GM23338 (cell line): ENCODE data around the gene PTPN18. TPM values are rescaled to one million over a fixed set of nuclear protein-coding genes. Genes with fewer than 3 reads are reported as not detected.

Source experiments
- ATAC-seq: fragments of 200-7000 bp; cut with Tn5 transposase; 3 replicates; pipeline ENCODE4 v1.9.1; 2020
- DNase-seq: peaks from one replicate; pipeline ENCODE4 v3.0.0-alpha.2; 2015; ENCODE audit warnings: low spot score
- H2AFZ ChIP-seq: fragments of 200-600 bp; sonication (generic); 2 replicates; pipeline ENCODE4 v1.8.0; 2016; ENCODE audit warnings: antibody characterized with exemption, mild to moderate bottlenecking, moderate library complexity
- H3F3A ChIP-seq: fragments of 200-600 bp; sonication (generic); replicated peaks from 2 replicates; pipeline ENCODE4 v1.8.0; 2017; ENCODE audit warnings: antibody characterized with exemption, mixed run types, low read depth
- H3K27ac ChIP-seq: fragments of 200-600 bp; sonication (generic); 2 replicates; pipeline ENCODE4 v1.6.1; 2016; ENCODE audit warnings: low read depth
- H3K27me3 ChIP-seq: fragments of 200-600 bp; sonication (generic); 2 replicates; pipeline ENCODE4 v1.8.0; 2016; ENCODE audit warnings: mild to moderate bottlenecking, mixed run types, moderate library complexity; ENCODE audit not compliant: insufficient read depth
- H3K36me3 ChIP-seq: fragments of 200-600 bp; sonication (generic); 2 replicates; pipeline ENCODE4 v1.8.0; 2016; ENCODE audit warnings: mild to moderate bottlenecking; ENCODE audit not compliant: insufficient read depth
- H3K4me1 ChIP-seq: fragments of 200-600 bp; sonication (generic); 2 replicates; pipeline ENCODE4 v1.8.0; 2016; ENCODE audit warnings: mild to moderate bottlenecking, moderate library complexity; ENCODE audit not compliant: insufficient read depth
- H3K4me2 ChIP-seq: fragments of 200-600 bp; sonication (generic); 2 replicates; pipeline ENCODE4 v1.7.1; 2017; ENCODE audit warnings: mixed run types
- H3K4me3 ChIP-seq: fragments of 200-600 bp; sonication (generic); 2 replicates; pipeline ENCODE4 v1.6.1; 2016; ENCODE audit warnings: mixed run types
- H3K79me2 ChIP-seq: fragments of 200-600 bp; sonication (generic); replicated peaks from 2 replicates; pipeline ENCODE4 v1.8.0; 2017; ENCODE audit warnings: mild to moderate bottlenecking; ENCODE audit not compliant: insufficient read depth
- H3K9me2 ChIP-seq: fragments of 200-600 bp; sonication (generic); 2 replicates; pipeline ENCODE4 v1.8.0; 2017; ENCODE audit not compliant: insufficient read depth
- H4K20me1 ChIP-seq: fragments of 200-600 bp; sonication (generic); replicated peaks from 2 replicates; pipeline ENCODE4 v1.8.0; 2017; ENCODE audit warnings: mild to moderate bottlenecking; ENCODE audit not compliant: insufficient read depth
- H3K27ac Mint-ChIP-seq: 2 replicates; pipeline ENCODE4 v1.8.0; 2020; ENCODE audit warnings: inconsistent platforms, mild to moderate bottlenecking, moderate library complexity, mixed read lengths
- H3K27me3 Mint-ChIP-seq: 3 replicates; pipeline ENCODE4 v1.8.0; 2022; ENCODE audit warnings: low read depth, mild to moderate bottlenecking, moderate library complexity, mixed read lengths, inconsistent platforms; ENCODE audit not compliant: insufficient read depth, poor library complexity
- H3K36me3 Mint-ChIP-seq: 3 replicates; pipeline ENCODE4 v1.8.0; 2021; ENCODE audit warnings: low read depth, mild to moderate bottlenecking, inconsistent platforms, moderate library complexity, mixed read lengths
- H3K4me1 Mint-ChIP-seq: 3 replicates; pipeline ENCODE4 v1.8.0; 2020; ENCODE audit warnings: mild to moderate bottlenecking, inconsistent platforms, mixed read lengths
- H3K4me3 Mint-ChIP-seq: 3 replicates; pipeline ENCODE4 v1.8.0; 2021; ENCODE audit warnings: moderate library complexity, mild to moderate bottlenecking, inconsistent platforms, mixed read lengths
- H3K9me3 Mint-ChIP-seq: 3 replicates; pipeline ENCODE4 v1.8.0; 2020; ENCODE audit warnings: moderate library complexity, mild to moderate bottlenecking, inconsistent platforms, mixed read lengths
- CREB1 ChIP-seq: fragments of 250-450 bp; sonication (Bioruptor Pico); IDR thresholded peaks from 2 replicates; pipeline ENCODE4 v1.5.0; 2020; ENCODE audit warnings: low read depth, mild to moderate bottlenecking, moderate library complexity
- ETS1 ChIP-seq: IDR thresholded peaks from 2 replicates; pipeline ENCODE4 v1.6.1; 2016; ENCODE audit warnings: antibody characterized with exemption
- EZH2 ChIP-seq: fragments of 200-600 bp; sonication (generic); IDR thresholded peaks from one replicate; pipeline ENCODE4 v1.8.0; 2017; ENCODE audit warnings: antibody characterized with exemption, mild to moderate bottlenecking, low read depth; ENCODE audit not compliant: unreplicated experiment
- EZH2phosphoT487 ChIP-seq: fragments of 200-600 bp; sonication (generic); IDR thresholded peaks from one replicate; pipeline ENCODE4 v1.8.1; 2018; ENCODE audit warnings: antibody characterized with exemption; ENCODE audit not compliant: unreplicated experiment
- JUNB ChIP-seq: IDR thresholded peaks from one replicate; pipeline ENCODE4 v1.6.1; 2016; ENCODE audit warnings: antibody characterized with exemption; ENCODE audit not compliant: unreplicated experiment
- NANOG ChIP-seq: IDR thresholded peaks from 2 replicates; pipeline ENCODE4 v1.6.1; 2016; ENCODE audit warnings: antibody characterized with exemption, borderline replicate concordance
- POLR2AphosphoS5 ChIP-seq: IDR thresholded peaks from 2 replicates; pipeline ENCODE4 v1.6.1; 2016; ENCODE audit warnings: antibody characterized with exemption, low read depth
- STAT1 ChIP-seq: IDR thresholded peaks from one replicate; pipeline ENCODE4 v1.6.1; 2016; ENCODE audit warnings: antibody characterized with exemption; ENCODE audit not compliant: unreplicated experiment
- ZNF114 ChIP-seq: fragments of 250-450 bp; sonication (Bioruptor Pico); IDR thresholded peaks from 2 replicates; pipeline ENCODE4 v1.5.0; 2020; ENCODE audit warnings: mild to moderate bottlenecking, moderate library complexity
- ZNF462 ChIP-seq: fragments of 250-450 bp; sonication (Bioruptor Pico); IDR thresholded peaks from 2 replicates; pipeline ENCODE4 v1.5.0; 2020; ENCODE audit warnings: mild to moderate bottlenecking, moderate library complexity
- polyA plus RNA-seq: library from polyadenylated mRNA; unstranded; fragments of >200 nt; fragmentation: Nextera tagmentation; extraction: Ambion mirVana; gene quantifications from 2 replicates; pipeline ENCODE4 v1.2.1, GENCODE V29; 2016
- total RNA-seq: library from RNA; depleted of rRNA; stranded (reverse); fragments of >200 nt; shearing (Covaris generic); gene quantifications from 2 replicates; pipeline ENCODE4 v1.2.3, GENCODE V29; 2014

PTPN18 gene
- total and polyA plus RNA-seq, 2 experiments from 2014 or later = 10.1 to 10.9 TPM

- Mint-ChIP-seq H3K36me3 (peaks cover 63% of the 10 kb centered on the region), H3K27me3 (peaks cover 19% of the 10 kb centered on the region), H3K27ac (no peak overlapping the region), H3K4me3 (peak overlapping the region; percentile 99; the same call in 2 of the 3 replicates), H3K4me1 (peaks cover 8% of the 10 kb centered on the region), H3K9me3 (no peaks in the 10 kb centered on the region)
- no peak for DNase-seq
- no peaks in the 10 kb centered on the region for H3K9me2 ChIP-seq
- H3K27me3 ChIP-seq = no peaks in the 10 kb centered on the region
- H3K27ac ChIP-seq = no peak overlapping the region
- H3F3A ChIP-seq = 0 out of 2 replicates have a peak, but pooled peaks cover 3% of the 10 kb centered on the region
- H3K4me1 ChIP-seq = peaks cover 4% of the 10 kb centered on the region; the same call in 1 of the 2 replicates
- H4K20me1 ChIP-seq = peaks cover 4% of the 10 kb centered on the region
- no peak overlapping the region for H2AFZ ChIP-seq
- no peak overlapping the region for H3K4me2 ChIP-seq
- H3K36me3 ChIP-seq = peaks cover 25% of the 10 kb centered on the region
- ATAC-seq = no peak
- peaks cover 21% of the 10 kb centered on the region for H3K79me2 ChIP-seq
- no peak overlapping the region for H3K4me3 ChIP-seq
- TF ChIP-seq ETS1 (no peak), STAT1 (no peak), CREB1 (CRISPR knock-in tag) (no peak), JUNB (no peak), EZH2 (no peak), EZH2phosphoT487 (no peak), NANOG (no peak)
Measured at GRCh38 chr2:130344578-130344977, 11.3 kb upstream of the PTPN18 start.

GRCh38 chr2:130345091-130345490 lies 10.8 kb upstream of the PTPN18 start:
- TF ChIP-seq POLR2AphosphoS5 = no peak
- TF ChIP-seq JUNB = no peak
- TF ChIP-seq ETS1 = no peak
- TF ChIP-seq ZNF114 (CRISPR knock-in tag) = no peak
- no peak for TF ChIP-seq EZH2phosphoT487
- TF ChIP-seq ZNF462 (CRISPR knock-in tag) = no peak
- no peak overlapping the region for H2AFZ ChIP-seq
- peaks cover 21% of the 10 kb centered on the region for H3K79me2 ChIP-seq
- 0 out of 2 replicates have a peak, but pooled peaks cover 3% of the 10 kb centered on the region for H3F3A ChIP-seq
- peaks cover 4% of the 10 kb centered on the region for H4K20me1 ChIP-seq
- no peak overlapping the region for H3K27ac ChIP-seq
- H3K9me3 Mint-ChIP-seq = no peaks in the 10 kb centered on the region
- DNase-seq (no peak), ATAC-seq (no peak)
- H3K36me3 Mint-ChIP-seq = peaks cover 58% of the 10 kb centered on the region
- H3K4me2 ChIP-seq = no peak overlapping the region
- H3K4me3 ChIP-seq = no peak overlapping the region
- H3K36me3 ChIP-seq = peaks cover 25% of the 10 kb centered on the region
- peaks cover 4% of the 10 kb centered on the region; the same call in 1 of the 2 replicates for H3K4me1 ChIP-seq
- no peak overlapping the region for H3K27ac Mint-ChIP-seq
- H3K4me1 Mint-ChIP-seq = peaks cover 8% of the 10 kb centered on the region
- no peaks in the 10 kb centered on the region for H3K9me2 ChIP-seq
- H3K27me3 Mint-ChIP-seq = peaks cover 16% of the 10 kb centered on the region
- no peaks in the 10 kb centered on the region for H3K27me3 ChIP-seq
- H3K4me3 Mint-ChIP-seq = peak overlapping the region; percentile 99; the same call in 2 of the 3 replicates
